GM23338 (cell line): ENCODE results near the gene ANKH. TPM values are rescaled to one million over a fixed set of nuclear protein-coding genes. Genes with fewer than 3 reads are reported as not detected.
A peak's percentile ranks its signal among the peaks of the same experiment; 100 is the strongest.

ENCODE experiments used
- ATAC-seq: fragments of 200-7000 bp; cut with Tn5 transposase; 3 replicates; pipeline ENCODE4 v1.9.1; 2020
- DNase-seq: peaks from one replicate; pipeline ENCODE4 v3.0.0-alpha.2; 2015; ENCODE audit warnings: low spot score
- H2AFZ ChIP-seq: fragments of 200-600 bp; sonication (generic); 2 replicates; pipeline ENCODE4 v1.8.0; 2016; ENCODE audit warnings: antibody characterized with exemption, mild to moderate bottlenecking, moderate library complexity
- H3F3A ChIP-seq: fragments of 200-600 bp; sonication (generic); replicated peaks from 2 replicates; pipeline ENCODE4 v1.8.0; 2017; ENCODE audit warnings: antibody characterized with exemption, mixed run types, low read depth
- H3K27ac ChIP-seq: fragments of 200-600 bp; sonication (generic); 2 replicates; pipeline ENCODE4 v1.6.1; 2016; ENCODE audit warnings: low read depth
- H3K27me3 ChIP-seq: fragments of 200-600 bp; sonication (generic); 2 replicates; pipeline ENCODE4 v1.8.0; 2016; ENCODE audit warnings: mild to moderate bottlenecking, mixed run types, moderate library complexity; ENCODE audit not compliant: insufficient read depth
- H3K36me3 ChIP-seq: fragments of 200-600 bp; sonication (generic); 2 replicates; pipeline ENCODE4 v1.8.0; 2016; ENCODE audit warnings: mild to moderate bottlenecking; ENCODE audit not compliant: insufficient read depth
- H3K4me1 ChIP-seq: fragments of 200-600 bp; sonication (generic); 2 replicates; pipeline ENCODE4 v1.8.0; 2016; ENCODE audit warnings: mild to moderate bottlenecking, moderate library complexity; ENCODE audit not compliant: insufficient read depth
- H3K4me2 ChIP-seq: fragments of 200-600 bp; sonication (generic); 2 replicates; pipeline ENCODE4 v1.7.1; 2017; ENCODE audit warnings: mixed run types
- H3K4me3 ChIP-seq: fragments of 200-600 bp; sonication (generic); 2 replicates; pipeline ENCODE4 v1.6.1; 2016; ENCODE audit warnings: mixed run types
- H3K79me2 ChIP-seq: fragments of 200-600 bp; sonication (generic); replicated peaks from 2 replicates; pipeline ENCODE4 v1.8.0; 2017; ENCODE audit warnings: mild to moderate bottlenecking; ENCODE audit not compliant: insufficient read depth
- H3K9me2 ChIP-seq: fragments of 200-600 bp; sonication (generic); 2 replicates; pipeline ENCODE4 v1.8.0; 2017; ENCODE audit not compliant: insufficient read depth
- H4K20me1 ChIP-seq: fragments of 200-600 bp; sonication (generic); replicated peaks from 2 replicates; pipeline ENCODE4 v1.8.0; 2017; ENCODE audit warnings: mild to moderate bottlenecking; ENCODE audit not compliant: insufficient read depth
- H3K27ac Mint-ChIP-seq: 2 replicates; pipeline ENCODE4 v1.8.0; 2020; ENCODE audit warnings: inconsistent platforms, mild to moderate bottlenecking, moderate library complexity, mixed read lengths
- H3K27me3 Mint-ChIP-seq: 3 replicates; pipeline ENCODE4 v1.8.0; 2022; ENCODE audit warnings: low read depth, mild to moderate bottlenecking, moderate library complexity, mixed read lengths, inconsistent platforms; ENCODE audit not compliant: insufficient read depth, poor library complexity
- H3K36me3 Mint-ChIP-seq: 3 replicates; pipeline ENCODE4 v1.8.0; 2021; ENCODE audit warnings: low read depth, mild to moderate bottlenecking, inconsistent platforms, moderate library complexity, mixed read lengths
- H3K4me1 Mint-ChIP-seq: 3 replicates; pipeline ENCODE4 v1.8.0; 2020; ENCODE audit warnings: mild to moderate bottlenecking, inconsistent platforms, mixed read lengths
- H3K4me3 Mint-ChIP-seq: 3 replicates; pipeline ENCODE4 v1.8.0; 2021; ENCODE audit warnings: moderate library complexity, mild to moderate bottlenecking, inconsistent platforms, mixed read lengths
- H3K9me3 Mint-ChIP-seq: 3 replicates; pipeline ENCODE4 v1.8.0; 2020; ENCODE audit warnings: moderate library complexity, mild to moderate bottlenecking, inconsistent platforms, mixed read lengths
- CREB1 ChIP-seq: fragments of 250-450 bp; sonication (Bioruptor Pico); IDR thresholded peaks from 2 replicates; pipeline ENCODE4 v1.5.0; 2020; ENCODE audit warnings: low read depth, mild to moderate bottlenecking, moderate library complexity
- CTCF ChIP-seq, 2 experiments: fragments of 200-600 bp in 1 of 2; sonication (generic) in 1 of 2; conservative IDR thresholded peaks; 2 replicates each; pipeline versions ENCODE4 v1.5.1 to v1.6.1; 2016 to 2017; ENCODE audit warnings: antibody characterized with exemption in 2 of 2, low read depth in 2 of 2, mild to moderate bottlenecking in 2 of 2, moderate library complexity in 1 of 2
- ETS1 ChIP-seq: IDR thresholded peaks from 2 replicates; pipeline ENCODE4 v1.6.1; 2016; ENCODE audit warnings: antibody characterized with exemption
- EZH2 ChIP-seq: fragments of 200-600 bp; sonication (generic); IDR thresholded peaks from one replicate; pipeline ENCODE4 v1.8.0; 2017; ENCODE audit warnings: antibody characterized with exemption, mild to moderate bottlenecking, low read depth; ENCODE audit not compliant: unreplicated experiment
- EZH2phosphoT487 ChIP-seq: fragments of 200-600 bp; sonication (generic); IDR thresholded peaks from one replicate; pipeline ENCODE4 v1.8.1; 2018; ENCODE audit warnings: antibody characterized with exemption; ENCODE audit not compliant: unreplicated experiment
- JUNB ChIP-seq: IDR thresholded peaks from one replicate; pipeline ENCODE4 v1.6.1; 2016; ENCODE audit warnings: antibody characterized with exemption; ENCODE audit not compliant: unreplicated experiment
- ZNF462 ChIP-seq: fragments of 250-450 bp; sonication (Bioruptor Pico); IDR thresholded peaks from 2 replicates; pipeline ENCODE4 v1.5.0; 2020; ENCODE audit warnings: mild to moderate bottlenecking, moderate library complexity
- polyA plus RNA-seq: library from polyadenylated mRNA; unstranded; fragments of >200 nt; fragmentation: Nextera tagmentation; extraction: Ambion mirVana; gene quantifications from 2 replicates; pipeline ENCODE4 v1.2.1, GENCODE V29; 2016
- total RNA-seq: library from RNA; depleted of rRNA; stranded (reverse); fragments of >200 nt; shearing (Covaris generic); gene quantifications from 2 replicates; pipeline ENCODE4 v1.2.3, GENCODE V29; 2014

The ANKH gene
- total and polyA plus RNA-seq, 2 experiments from 2014 or later = 5.0 to 6.1 TPM

- H3K27me3 Mint-ChIP-seq = peaks cover 2% of the 10 kb centered on the region
- no peaks in the 10 kb centered on the region for H3K36me3 Mint-ChIP-seq
- peak; percentile 67 for DNase-seq
Observed at GRCh38 chr5:14773588-14773987, 98.0 kb downstream of the ANKH start.

More at GRCh38 chr5:14773588-14773987, 98.0 kb downstream of the ANKH start:
- Mint-ChIP-seq H3K9me3 (no peaks in the 10 kb centered on the region), H3K4me1 (peaks cover 9% of the 10 kb centered on the region), H3K4me3 (no peak overlapping the region), H3K27ac (no peak overlapping the region)
- Histone ChIP-seq H3K9me2 (no peaks in the 10 kb centered on the region), H3K79me2 (no peaks in the 10 kb centered on the region), H2AFZ (no peak overlapping the region), H3K36me3 (no peaks in the 10 kb centered on the region), H3K4me3 (no peak overlapping the region), H3F3A (no peaks in the 10 kb centered on the region), H4K20me1 (no peaks in the 10 kb centered on the region; the same call in 1 of the 2 replicates), H3K27me3 (no peaks in the 10 kb centered on the region), H3K4me1 (0 out of 2 replicates have a peak, but pooled peaks cover 3% of the 10 kb centered on the region), H3K27ac (no peak overlapping the region), H3K4me2 (no peak overlapping the region)
- ATAC-seq = peak; percentile 51
- no peak for TF ChIP-seq EZH2
- TF ChIP-seq ZNF462 (CRISPR knock-in tag) = no peak
- no peak for TF ChIP-seq ETS1
- TF ChIP-seq EZH2phosphoT487 = no peak
- no peak for TF ChIP-seq CTCF (conservative IDR thresholded peaks at IDR 0.05; ENCODE audit: low read depth in 2 of 2)
- TF ChIP-seq CREB1 (CRISPR knock-in tag) = no peak
- TF ChIP-seq JUNB = no peak
